ENCODE results near the gene MBD5.

Gene MBD5

GRCh38 chr2:148521181-148521580 lies 500.3 kb downstream of the MBD5 start:
- ChIA-PET POLR2A (no interaction called here), CTCF (interaction anchor here (0.9 to 6.1 kb wide), 3 partner anchors 12 to 531 kb away, joined by 3 to 26 read pairs (median 5); no protein-coding TSS in a partner anchor)
- no peak for DNase-seq (ENCODE audit: low read depth, low spot score)
- TF ChIP-seq CTCF (IDR thresholded peaks at IDR 0.05; ENCODE audit: insufficient read depth, low read length, missing control alignments), result no peak
- no peak overlapping the region for H3K4me3 ChIP-seq (ENCODE audit: low read depth, low read length)

- no peak for DNase-seq (ENCODE audit: low read depth, low spot score)
- ChIA-PET POLR2A (no interaction called here), CTCF (interaction anchor here (1.7 kb wide), 1 partner anchor 533 kb away, joined by 4 read pairs; no protein-coding TSS in a partner anchor)
- no peak overlapping the region for H3K4me3 ChIP-seq (ENCODE audit: low read depth, low read length)
- no peak for TF ChIP-seq CTCF (IDR thresholded peaks at IDR 0.05; ENCODE audit: insufficient read depth, low read length, missing control alignments)
Observed at GRCh38 chr2:148523315-148523714, 502.4 kb downstream of the MBD5 start.

- no peak for DNase-seq (ENCODE audit: low read depth, low spot score)
- no peak for TF ChIP-seq CTCF (IDR thresholded peaks at IDR 0.05; ENCODE audit: insufficient read depth, low read length, missing control alignments)
- H3K4me3 ChIP-seq (ENCODE audit: low read depth, low read length), result no peak overlapping the region
- ChIA-PET CTCF (interaction anchor here (0.7 to 1.7 kb wide), 4 partner anchors 15 to 534 kb away, joined by 3 to 4 read pairs (median 4); no protein-coding TSS in a partner anchor), POLR2A (no interaction called here)
Observed at GRCh38 chr2:148524519-148524919, 503.6 kb downstream of the MBD5 start.

GRCh38 chr2:148525130-148525529 lies 504.2 kb downstream of the MBD5 start:
- no peak overlapping the region for H3K4me3 ChIP-seq (ENCODE audit: low read depth, low read length)
- ChIA-PET CTCF (interaction anchor here (0.7 to 1.7 kb wide), 4 partner anchors 16 to 535 kb away, joined by 3 to 4 read pairs (median 4); no protein-coding TSS in a partner anchor), POLR2A (no interaction called here)
- TF ChIP-seq CTCF (IDR thresholded peaks at IDR 0.05; ENCODE audit: insufficient read depth, low read length, missing control alignments), result no peak
- DNase-seq (ENCODE audit: low read depth, low spot score), result no peak

- no peak overlapping the region for H3K4me3 ChIP-seq (ENCODE audit: low read depth, low read length)
- ChIA-PET POLR2A (no interaction called here), CTCF (interaction anchor here (1.1 to 1.6 kb wide), 2 partner anchors 17 to 536 kb away, joined by 3 to 4 read pairs; no protein-coding TSS in a partner anchor)
- no peak for DNase-seq (ENCODE audit: low read depth, low spot score)
- TF ChIP-seq CTCF (IDR thresholded peaks at IDR 0.05; ENCODE audit: insufficient read depth, low read length, missing control alignments), result no peak
Observed at GRCh38 chr2:148526509-148527346, 505.8 kb downstream of the MBD5 start.
